ENCODE measurements around the gene SLC16A6.
"Not testable (repeated sequence)": the region's sequence is repeated elsewhere in the genome, so short reads cannot be mapped to it uniquely, and the experiment has no call there.

Gene SLC16A6

DNA sequence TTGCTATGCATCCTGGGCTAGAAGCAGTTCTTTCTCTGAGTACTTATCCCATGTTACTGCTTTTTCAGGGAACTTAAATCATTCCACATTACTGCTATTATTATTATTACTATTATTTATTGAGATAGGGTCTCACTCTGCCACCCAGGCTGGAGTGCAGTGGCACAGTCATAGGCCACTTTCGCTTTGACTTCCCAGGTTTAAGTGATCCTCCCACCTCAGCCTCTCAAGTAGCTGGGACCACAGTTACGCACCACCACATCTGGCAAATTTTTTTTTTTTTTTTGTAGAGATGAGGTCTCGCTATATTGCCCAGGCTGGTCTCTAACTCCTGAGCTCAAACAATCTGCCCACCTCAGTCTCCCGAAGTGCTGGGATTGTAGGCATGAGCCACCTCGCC, 71.5 kb downstream of the SLC16A6 start:
- not testable (repeated sequence) for DNase-seq (ENCODE audit: low spot score)

Measured in LoVo (cell line).